Raji (cell line): ENCODE results near the gene PELI2.

Experiments
- POLR2A ChIP-seq: IDR thresholded peaks from 2 replicates; pipeline ENCODE4 v1.6.1; 2011; ENCODE audit warnings: low read depth, low read length, control low read depth; ENCODE audit not compliant: insufficient read depth

The PELI2 gene, protein sequence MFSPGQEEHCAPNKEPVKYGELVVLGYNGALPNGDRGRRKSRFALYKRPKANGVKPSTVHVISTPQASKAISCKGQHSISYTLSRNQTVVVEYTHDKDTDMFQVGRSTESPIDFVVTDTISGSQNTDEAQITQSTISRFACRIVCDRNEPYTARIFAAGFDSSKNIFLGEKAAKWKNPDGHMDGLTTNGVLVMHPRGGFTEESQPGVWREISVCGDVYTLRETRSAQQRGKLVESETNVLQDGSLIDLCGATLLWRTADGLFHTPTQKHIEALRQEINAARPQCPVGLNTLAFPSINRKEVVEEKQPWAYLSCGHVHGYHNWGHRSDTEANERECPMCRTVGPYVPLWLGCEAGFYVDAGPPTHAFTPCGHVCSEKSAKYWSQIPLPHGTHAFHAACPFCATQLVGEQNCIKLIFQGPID

GRCh38 chr14:56117765-56118610 is at the start of gene PELI2:
PELI2 (plus strand) TSS chr14:56118411; CDS start chr14:56118661, 250 bp downstream.
- TF ChIP-seq POLR2A, result no peak

- TF ChIP-seq POLR2A, result no peak
These were observed 44.4 kb upstream of the PELI2 start for GRCh38 chr14:56073799-56074198.

- no peak for TF ChIP-seq POLR2A
These were observed 42.9 kb upstream of the PELI2 start for GRCh38 chr14:56075301-56075700.

- TF ChIP-seq POLR2A, result no peak
These were observed 37.1 kb upstream of the PELI2 start for GRCh38 chr14:56081139-56081538.

GRCh38 chr14:56082880-56083279 is 35.3 kb upstream of the PELI2 start:
- no peak for TF ChIP-seq POLR2A

DNA sequence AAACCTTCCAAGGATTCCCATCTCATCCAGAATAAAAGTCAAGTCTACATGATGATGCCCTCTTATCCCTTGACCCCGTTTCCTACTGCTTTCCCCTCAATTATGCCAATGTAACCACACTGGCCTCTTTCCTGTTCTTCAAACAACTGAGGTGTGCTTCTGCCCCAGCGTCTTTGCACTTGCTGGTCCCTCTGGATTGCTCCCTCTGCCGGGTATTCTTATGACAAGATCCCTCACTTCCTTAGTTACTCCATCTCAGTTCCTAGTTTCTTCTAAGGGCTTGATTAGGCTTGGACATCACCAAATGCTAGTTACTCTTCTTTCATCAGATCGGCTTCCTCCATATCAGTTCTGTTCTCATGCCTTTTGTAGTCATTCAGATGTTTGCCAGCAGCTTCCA is 32.7 kb upstream of the PELI2 start:
- TF ChIP-seq POLR2A, result no peak

GRCh38 chr14:56087671-56088471 is 30.3 kb upstream of the PELI2 start:
- no peak for TF ChIP-seq POLR2A

GRCh38 chr14:56088941-56089340 is 29.3 kb upstream of the PELI2 start:
- TF ChIP-seq POLR2A, result no peak

- no peak for TF ChIP-seq POLR2A
These were observed 25.4 kb upstream of the PELI2 start for GRCh38 chr14:56092763-56093162.

GRCh38 chr14:56094076-56094475 is 24.1 kb upstream of the PELI2 start:
- TF ChIP-seq POLR2A, result no peak

DNA sequence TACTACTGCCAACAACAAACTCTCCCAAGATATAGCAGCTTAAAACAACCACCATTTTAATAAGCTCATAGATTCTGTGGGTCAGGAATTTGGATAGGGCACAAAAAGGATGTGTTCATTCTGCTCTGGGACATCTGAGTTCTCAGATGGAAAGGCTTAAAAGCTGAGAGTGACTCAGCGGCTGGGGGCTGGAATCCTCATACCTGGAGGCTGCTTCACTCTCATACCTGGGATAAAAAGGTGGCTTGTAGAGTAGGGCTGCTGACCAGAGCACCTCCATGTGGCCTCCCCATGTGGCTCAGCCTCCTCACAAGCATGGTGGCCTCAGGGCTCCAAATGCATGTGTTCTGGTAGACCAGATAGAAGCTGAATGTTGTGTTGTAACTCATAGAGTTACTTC is 20.2 kb upstream of the PELI2 start:
- TF ChIP-seq POLR2A, result no peak

DNA sequence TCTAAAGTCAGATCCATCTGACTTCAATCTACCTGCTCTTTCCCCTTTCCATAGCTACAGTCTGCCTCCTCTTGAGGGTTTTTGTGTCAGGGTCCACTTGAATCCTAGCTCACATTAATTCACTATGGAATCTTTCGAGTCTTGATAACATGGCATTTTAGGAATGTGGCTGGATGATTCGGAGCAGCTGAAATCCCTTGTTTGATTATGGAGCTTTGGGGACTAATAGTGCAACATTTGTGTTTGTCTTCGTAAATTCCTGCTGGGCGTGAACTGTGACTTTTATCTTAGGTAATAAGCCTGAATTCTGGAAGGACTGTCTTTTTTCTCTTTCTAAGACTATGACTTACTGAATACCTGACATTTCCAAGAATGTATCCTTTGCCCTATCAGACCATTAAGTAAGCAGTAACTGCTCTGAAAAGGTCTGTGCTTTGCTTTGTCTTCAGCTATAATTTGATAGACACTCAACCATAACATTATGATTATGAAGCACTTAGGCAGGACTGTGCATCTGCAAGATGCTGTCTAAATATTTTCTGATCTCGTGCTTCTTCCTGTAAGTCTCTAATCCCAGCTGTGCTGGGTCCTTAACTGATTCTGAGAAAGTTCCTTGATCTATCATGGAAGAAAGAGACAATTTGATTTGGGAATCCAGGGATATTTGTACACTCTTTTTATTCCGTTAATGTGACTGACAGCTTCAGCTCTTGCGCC is 19.0 kb upstream of the PELI2 start:
- TF ChIP-seq POLR2A, result no peak

GRCh38 chr14:56100556-56100955 is 17.7 kb upstream of the PELI2 start:
- TF ChIP-seq POLR2A, result no peak

GRCh38 chr14:56102941-56103340 is 15.3 kb upstream of the PELI2 start:
- no peak for TF ChIP-seq POLR2A

- no peak for TF ChIP-seq POLR2A
These were observed 10.6 kb upstream of the PELI2 start for GRCh38 chr14:56107615-56108014.
